ENCODE data around the gene JMJD4. TPM values are rescaled to one million over a fixed set of nuclear protein-coding genes. Genes with fewer than 3 reads are reported as not detected.

Gene JMJD4
- total and polyA plus RNA-seq, 12 donors, result 8.6 to 57.5 (median 27.5) TPM

GRCh38 chr1:227728059-227728891 is 6.8 kb downstream of the JMJD4 start:
- H3K36me3 ChIP-seq (replicated peaks in 1 of 2), result peaks cover 0 to 19% of the 10 kb centered on the region in 2 donors
- H3K4me3 ChIP-seq, result peak overlapping the region in 3 of 4 donors; percentile 33 to 76 (median 47)
- TF ChIP-seq CTCF (IDR thresholded peaks at IDR 0.05), result peak in 1 of 6 experiments; percentile 10
- peak in 1 of 2 donors; percentile 51 for TF ChIP-seq POLR2A (IDR thresholded peaks at IDR 0.05)
- no peaks in the 10 kb centered on the region for H3K27me3 ChIP-seq
- intact Hi-C loops (cut with DNase I), result no loop called here
- WGBS, 4 donors, result 1 to 6% (median 1%) methylated on average over 2 to 51 of the region's 51 CpGs
- peaks cover 17 to 40% of the 10 kb centered on the region in 2 donors for H3K4me1 ChIP-seq (replicated peaks in 1 of 2)
- peak; percentile 87 to 93 (median 89) for DNase-seq
- H3K9me3 ChIP-seq (replicated peaks in 1 of 3), result no peaks in the 10 kb centered on the region
- peak overlapping the region in 4 of 5 donors; percentile 48 to 78 (median 65) for H3K27ac ChIP-seq

GRCh38 chr1:227726924-227727599 is 8.0 kb downstream of the JMJD4 start:
- 86 to 89% (median 87%) methylated on average over 6 of the region's 6 CpGs for WGBS, 4 donors
- no peaks in the 10 kb centered on the region for H3K27me3 ChIP-seq
- no peak overlapping the region for H3K4me3 ChIP-seq
- peaks cover 0 to 7% of the 10 kb centered on the region in 2 donors for H3K36me3 ChIP-seq (replicated peaks in 1 of 2)
- no peak overlapping the region for H3K27ac ChIP-seq
- peaks cover 17 to 36% of the 10 kb centered on the region in 2 donors for H3K4me1 ChIP-seq (replicated peaks in 1 of 2)
- TF ChIP-seq POLR2A (IDR thresholded peaks at IDR 0.05) (no peak), CTCF (IDR thresholded peaks at IDR 0.05) (no peak)
- DNase-seq, result peak in 2 of 7 donors; percentile 23 to 50
- intact Hi-C loops (cut with DNase I), result no loop called here
- H3K9me3 ChIP-seq (replicated peaks in 1 of 3), result no peaks in the 10 kb centered on the region

GRCh38 chr1:227726318-227726717 is 8.8 kb downstream of the JMJD4 start:
- no peaks in the 10 kb centered on the region for H3K36me3 ChIP-seq (replicated peaks in 1 of 2)
- H3K4me1 ChIP-seq (replicated peaks in 1 of 2), result peaks cover 17 to 32% of the 10 kb centered on the region in 2 donors
- TF ChIP-seq CTCF (IDR thresholded peaks at IDR 0.05) (no peak), POLR2A (IDR thresholded peaks at IDR 0.05) (no peak)
- WGBS, 4 donors, result 70 to 82% (median 81%) methylated on average over 3 of the region's 3 CpGs
- no peak for DNase-seq
- intact Hi-C loops (cut with DNase I), result no loop called here
- no peaks in the 10 kb centered on the region for H3K27me3 ChIP-seq
- no peak overlapping the region for H3K4me3 ChIP-seq
- H3K27ac ChIP-seq, result no peak overlapping the region
- H3K9me3 ChIP-seq (replicated peaks in 1 of 3), result no peaks in the 10 kb centered on the region

GRCh38 chr1:227725046-227725445 is 10.1 kb downstream of the JMJD4 start:
- no peak for DNase-seq
- Histone ChIP-seq H3K36me3 (replicated peaks in 1 of 2) (no peaks in the 10 kb centered on the region), H3K4me1 (replicated peaks in 1 of 2) (peaks cover 17 to 19% of the 10 kb centered on the region in 2 donors), H3K27me3 (no peaks in the 10 kb centered on the region), H3K4me3 (no peak overlapping the region), H3K9me3 (replicated peaks in 1 of 3) (no peaks in the 10 kb centered on the region), H3K27ac (no peak overlapping the region)
- intact Hi-C loops (cut with DNase I), result no loop called here
- TF ChIP-seq CTCF (IDR thresholded peaks at IDR 0.05) (no peak), POLR2A (IDR thresholded peaks at IDR 0.05) (no peak)
- 48 to 63% (median 58%) methylated on average over 2 of the region's 2 CpGs for WGBS, 4 donors

All from adrenal gland (tissue), 12 donors.